Measurements from ENCODE around the gene TRPV6.

Gene TRPV6

GRCh38 chr7:142867097-142867378, 18.5 kb downstream of the TRPV6 start:
- no peak for DNase-seq

GRCh38 chr7:142866361-142867096, 19.0 kb downstream of the TRPV6 start:
- no peak for DNase-seq

GRCh38 chr7:142865766-142866165, 19.8 kb downstream of the TRPV6 start:
- no peak for DNase-seq

GRCh38 chr7:142864980-142865747, 20.4 kb downstream of the TRPV6 start:
- DNase-seq, result no peak

GRCh38 chr7:142863891-142864685, 21.5 kb downstream of the TRPV6 start:
- DNase-seq, result no peak

- DNase-seq, result no peak
Measured at GRCh38 chr7:142862786-142863400, 22.7 kb downstream of the TRPV6 start.

GRCh38 chr7:142862351-142862750, 23.2 kb downstream of the TRPV6 start:
- DNase-seq, result no peak

GRCh38 chr7:142860968-142861367, 24.6 kb downstream of the TRPV6 start:
- DNase-seq, result no peak

GRCh38 chr7:142859829-142860228, 25.7 kb downstream of the TRPV6 start:
- no peak for DNase-seq

GRCh38 chr7:142859411-142859810, 26.1 kb downstream of the TRPV6 start:
- DNase-seq, result no peak

- no peak for DNase-seq
Measured at GRCh38 chr7:142857625-142858024, 27.9 kb downstream of the TRPV6 start.

- no peak for DNase-seq
Measured at GRCh38 chr7:142856565-142857245, 28.8 kb downstream of the TRPV6 start.

- no peak for DNase-seq
Measured at GRCh38 chr7:142855756-142856564, 29.6 kb downstream of the TRPV6 start.

- no peak for DNase-seq
Measured at GRCh38 chr7:142855114-142855743, 30.3 kb downstream of the TRPV6 start.

GRCh38 chr7:142854372-142855113, 31.0 kb downstream of the TRPV6 start, which contains the start of gene EPHB6:
Gene EPHB6, plus strand, starts transcription at chr7:142855076. Its CDS starts 8,152 bp downstream, at chr7:142863228.
- DNase-seq, result peak; percentile 73

- DNase-seq, result peak; percentile 73
Measured at GRCh38 chr7:142853739-142854371, 31.7 kb downstream of the TRPV6 start.

GRCh38 chr7:142851919-142852318, 33.6 kb downstream of the TRPV6 start:
- DNase-seq, result no peak

GRCh38 chr7:142851269-142851668, 34.3 kb downstream of the TRPV6 start:
- no peak for DNase-seq

GRCh38 chr7:142847353-142847752, 38.2 kb downstream of the TRPV6 start:
- DNase-seq, result no peak

GRCh38 chr7:142842251-142842766, 43.2 kb downstream of the TRPV6 start:
- no peak for DNase-seq
